Measurements from ENCODE around the gene TPRN. TPM values are rescaled to one million over a fixed set of nuclear protein-coding genes. Genes with fewer than 3 reads are reported as not detected.

Gene TPRN
- polyA plus RNA-seq, 4 donors, result 12.9 to 18.6 (median 14.1) TPM

- DNase-seq (ENCODE audit: low read depth in 4 of 4, low spot score in 3 of 4), result peak; percentile 67 to 81 (median 72)
Observed at GRCh38 chr9:137236238-137236935, 35.8 kb upstream of the TPRN start.

DNA sequence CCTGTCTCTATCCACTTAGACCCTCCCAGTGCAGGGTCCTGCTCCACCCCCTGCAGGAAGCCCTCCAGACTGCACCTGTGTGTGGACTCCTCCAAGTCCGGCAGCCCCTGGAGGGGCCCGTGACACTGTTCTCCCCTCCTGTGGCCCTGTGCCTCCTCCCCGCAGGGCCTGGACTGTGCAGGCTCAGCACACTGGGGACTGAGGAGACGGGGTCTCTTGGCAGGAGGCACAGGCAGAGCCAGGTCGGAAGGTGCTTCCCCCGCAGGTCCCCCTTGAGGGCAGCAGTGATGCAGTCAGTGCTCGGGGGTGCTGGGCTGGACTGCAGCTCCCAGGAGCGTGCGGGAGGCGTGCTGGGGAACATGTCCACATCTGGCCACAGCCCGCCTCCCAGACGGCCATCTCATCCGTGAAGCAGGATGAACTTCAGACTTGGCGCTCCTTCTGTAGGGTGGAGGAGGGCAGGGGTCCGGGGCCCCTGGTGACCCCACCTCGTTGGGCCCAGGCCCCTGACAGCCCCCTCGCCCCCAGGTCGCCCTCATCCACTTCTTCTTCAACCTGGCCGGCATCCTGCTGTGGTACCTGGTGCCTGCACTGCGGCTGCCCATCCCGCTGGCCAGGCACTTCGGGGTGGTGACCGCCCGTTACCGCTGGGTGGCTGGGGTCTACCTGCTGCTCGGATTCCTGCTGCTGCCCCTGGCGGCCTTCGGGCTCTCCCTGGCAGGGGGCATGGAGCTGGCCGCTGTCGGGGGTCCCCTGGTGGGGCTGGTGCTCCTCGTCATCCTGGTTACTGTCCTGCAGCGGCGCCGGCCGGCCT, 35.1 kb upstream of the TPRN start:
- no peak for DNase-seq (ENCODE audit: low read depth in 4 of 4, low spot score in 3 of 4)

DNA sequence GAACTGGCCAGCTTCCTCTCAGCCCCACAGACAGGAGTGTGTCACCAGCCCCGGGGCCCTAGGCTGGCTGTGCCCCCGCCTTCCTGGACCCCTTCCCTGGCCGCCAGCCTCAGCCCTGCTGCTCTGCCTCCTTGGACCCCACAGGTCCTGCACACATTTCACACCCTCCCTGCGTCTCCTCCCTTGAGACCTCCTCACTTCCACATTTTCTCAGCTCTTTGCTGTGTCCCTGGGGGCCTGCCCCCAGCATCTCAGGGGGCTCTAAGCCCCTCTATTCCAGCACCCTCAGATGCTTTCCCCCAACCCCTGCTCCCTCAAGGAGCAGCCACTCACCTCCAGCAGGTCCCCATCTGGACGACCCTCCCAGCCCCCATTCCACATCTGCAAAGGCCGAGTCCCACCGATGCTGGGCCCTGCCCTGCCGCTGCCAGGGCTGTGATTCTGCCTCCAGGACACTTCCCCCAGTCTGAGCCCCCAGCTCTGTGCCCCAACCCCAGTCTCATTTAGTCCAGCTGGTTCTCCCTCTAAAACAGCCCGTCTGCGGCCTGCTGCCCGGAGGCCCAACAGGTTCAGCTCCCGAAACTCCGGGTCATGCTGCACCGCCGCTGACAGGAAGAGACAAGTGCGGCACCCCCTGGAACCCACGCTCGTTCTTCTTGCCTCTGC, 34.4 kb upstream of the TPRN start:
- no peak for DNase-seq (ENCODE audit: low read depth in 4 of 4, low spot score in 3 of 4)

DNA sequence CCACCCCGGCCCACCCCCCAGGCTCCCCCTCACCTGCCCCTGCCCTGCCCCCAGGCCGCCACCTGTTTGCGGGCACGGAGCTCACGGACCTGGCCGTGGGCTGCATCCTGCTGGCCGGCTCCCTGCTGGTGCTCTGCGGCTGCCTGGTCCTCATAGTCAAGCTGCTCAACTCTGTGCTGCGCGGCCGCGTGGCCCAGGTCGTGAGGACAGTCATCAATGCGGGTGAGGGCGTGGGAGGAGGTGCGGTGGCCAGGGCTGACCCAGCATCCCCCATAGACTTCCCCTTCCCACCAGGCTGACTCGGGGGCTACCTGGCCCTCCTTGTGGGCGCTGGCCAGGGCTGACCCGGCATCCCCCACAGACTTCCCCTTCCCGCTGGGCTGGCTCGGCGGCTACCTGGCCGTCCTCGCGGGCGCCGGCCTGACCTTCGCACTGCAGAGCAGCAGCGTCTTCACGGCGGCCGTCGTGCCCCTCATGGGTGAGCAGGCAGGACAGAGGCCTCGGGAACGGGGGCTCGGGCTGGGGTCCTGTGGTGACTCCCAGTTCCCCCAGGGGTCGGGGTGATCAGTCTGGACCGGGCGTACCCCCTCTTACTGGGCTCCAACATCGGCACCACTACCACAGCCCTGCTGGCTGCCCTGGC, 33.6 kb upstream of the TPRN start:
- no peak for DNase-seq (ENCODE audit: low read depth in 4 of 4, low spot score in 3 of 4)

DNA sequence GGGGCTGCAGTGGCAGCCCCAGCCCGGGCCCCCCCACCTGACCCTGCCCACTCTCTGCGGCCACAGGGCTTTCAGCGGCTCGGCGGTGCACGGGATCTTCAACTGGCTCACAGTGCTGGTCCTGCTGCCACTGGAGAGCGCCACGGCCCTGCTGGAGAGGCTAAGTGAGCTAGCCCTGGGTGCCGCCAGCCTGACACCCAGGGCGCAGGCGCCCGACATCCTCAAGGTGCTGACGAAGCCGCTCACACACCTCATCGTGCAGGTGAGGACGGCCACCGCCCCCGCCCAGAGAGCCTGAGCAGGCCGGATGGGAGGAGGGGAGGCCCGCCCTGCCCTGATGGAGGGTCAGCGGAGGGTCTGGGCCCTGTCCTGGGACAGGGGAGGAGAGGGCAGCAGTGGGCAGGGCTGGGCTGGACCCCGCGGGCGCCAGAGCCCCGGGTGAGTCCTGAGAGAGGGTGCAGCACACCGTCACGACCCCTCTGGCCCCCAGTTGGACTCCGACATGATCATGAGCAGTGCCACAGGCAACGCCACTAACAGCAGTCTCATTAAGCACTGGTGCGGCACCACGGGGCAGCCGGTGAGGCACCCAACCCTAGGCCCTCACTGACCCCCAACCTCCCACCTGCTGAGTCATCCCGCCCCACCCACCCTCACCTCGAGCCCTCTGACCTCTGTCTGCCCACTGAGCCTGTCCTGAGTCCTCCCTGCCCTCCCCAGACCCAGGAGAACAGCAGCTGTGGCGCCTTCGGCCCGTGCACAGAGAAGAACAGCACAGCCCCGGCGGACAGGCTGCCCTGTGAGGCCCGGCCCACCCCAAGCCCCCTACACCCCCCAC, 32.8 kb upstream of the TPRN start:
- no peak for DNase-seq (ENCODE audit: low read depth in 4 of 4, low spot score in 3 of 4)

- no peak for DNase-seq (ENCODE audit: low read depth in 4 of 4, low spot score in 3 of 4)
Observed at GRCh38 chr9:137232510-137232909, 32.0 kb upstream of the TPRN start.

DNA sequence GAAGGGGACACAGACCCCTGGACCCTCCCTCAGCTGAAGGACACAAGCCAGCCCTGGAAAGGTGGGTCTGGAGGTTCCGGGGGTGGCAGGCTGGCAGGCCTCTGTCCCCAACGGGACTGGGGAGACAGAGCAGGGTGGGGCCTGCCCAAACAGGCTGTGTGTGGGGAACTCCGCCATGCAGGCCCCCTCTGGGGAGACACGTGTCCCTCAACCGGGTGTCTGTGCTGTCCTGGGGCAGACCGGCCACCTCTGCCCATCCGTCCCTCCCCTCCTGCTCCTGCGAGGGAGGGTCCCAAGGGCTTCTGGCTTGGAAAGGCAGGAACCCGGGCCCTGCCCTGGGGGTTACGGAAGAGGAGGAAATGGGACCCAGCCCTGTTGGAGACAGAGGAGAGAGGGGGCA, 31.6 kb upstream of the TPRN start:
- no peak for DNase-seq (ENCODE audit: low read depth in 4 of 4, low spot score in 3 of 4)

DNA sequence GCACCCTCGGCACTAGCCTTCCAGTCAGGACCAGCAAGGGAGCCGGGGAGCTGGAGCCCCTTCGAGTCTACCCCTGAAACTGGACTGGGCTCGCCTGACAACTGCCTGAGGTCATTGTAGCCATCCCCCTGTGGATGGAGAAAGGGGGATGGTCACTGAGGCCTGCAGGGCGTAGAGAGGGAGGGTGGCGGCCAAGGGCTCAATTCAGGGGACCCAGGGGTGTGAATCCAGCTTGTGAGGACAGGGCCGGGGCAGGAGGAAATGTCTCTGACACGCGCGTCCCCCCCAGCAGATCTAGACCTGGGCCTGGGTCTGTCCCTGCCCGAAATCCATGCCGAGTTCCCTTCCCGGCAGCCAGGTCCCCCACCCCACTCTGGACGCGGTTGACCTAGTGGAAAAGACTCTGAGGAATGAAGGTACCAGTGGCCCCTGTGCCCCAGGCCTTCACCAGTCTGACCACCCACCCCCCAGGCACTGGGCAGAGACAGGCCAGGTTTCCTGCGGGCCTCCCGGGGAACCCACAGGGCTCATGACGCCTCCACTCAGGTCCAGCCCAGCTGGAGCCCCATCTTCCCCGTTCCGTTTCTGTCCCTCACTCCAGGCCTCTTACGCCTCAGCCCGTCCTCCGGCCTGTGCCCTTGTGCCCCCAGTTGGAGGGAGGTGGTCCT, 31.0 kb upstream of the TPRN start:
- no peak for DNase-seq (ENCODE audit: low read depth in 4 of 4, low spot score in 3 of 4)

- no peak for DNase-seq (ENCODE audit: low read depth in 4 of 4, low spot score in 3 of 4)
Observed at GRCh38 chr9:137230705-137231371, 30.3 kb upstream of the TPRN start, which contains the start of gene SLC34A3. Gene SLC34A3 (plus strand): TSS chr9:137230901. CDS start chr9:137231703, 802 bp downstream.

DNA sequence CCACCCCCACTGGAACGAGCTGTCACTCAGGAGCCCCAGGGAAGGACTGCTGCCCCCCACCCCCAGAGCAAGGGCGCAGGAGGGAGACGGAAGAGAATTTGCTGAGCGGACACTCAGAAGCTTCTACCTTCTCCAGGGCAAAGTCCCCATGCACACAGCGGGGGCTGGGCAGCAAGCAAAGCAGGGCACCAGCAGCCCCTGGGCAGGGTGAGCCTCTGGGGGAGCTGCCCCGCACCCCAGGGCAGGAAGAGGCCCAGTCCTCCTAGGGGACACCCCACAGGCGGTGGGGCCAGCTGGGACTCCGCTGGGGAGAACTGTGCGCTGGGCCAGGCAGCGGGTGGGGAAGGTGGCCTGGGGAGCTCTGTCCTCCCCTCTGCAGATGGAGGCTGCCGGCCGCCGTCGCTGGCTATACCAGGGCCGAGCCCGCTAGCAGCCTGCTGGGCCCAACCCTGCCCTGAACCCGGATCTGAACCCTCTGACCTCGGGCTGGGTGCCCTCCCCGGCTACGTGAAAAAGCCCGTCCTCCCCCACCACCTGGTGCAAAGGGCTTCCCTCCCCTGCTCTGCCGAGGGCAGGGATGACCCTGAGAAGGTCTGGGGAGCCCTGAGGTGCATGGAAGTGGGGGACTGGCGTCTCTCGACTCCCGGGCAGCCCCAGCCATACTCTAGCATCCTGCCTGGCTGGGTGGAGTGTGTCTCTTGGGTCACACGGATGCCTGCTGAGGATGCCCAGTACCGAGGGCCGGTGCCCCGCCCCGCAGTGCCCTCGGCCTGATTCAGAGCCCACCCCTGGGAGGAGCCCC, 29.6 kb upstream of the TPRN start:
- DNase-seq (ENCODE audit: low read depth in 4 of 4, low spot score in 3 of 4), result no peak

DNA sequence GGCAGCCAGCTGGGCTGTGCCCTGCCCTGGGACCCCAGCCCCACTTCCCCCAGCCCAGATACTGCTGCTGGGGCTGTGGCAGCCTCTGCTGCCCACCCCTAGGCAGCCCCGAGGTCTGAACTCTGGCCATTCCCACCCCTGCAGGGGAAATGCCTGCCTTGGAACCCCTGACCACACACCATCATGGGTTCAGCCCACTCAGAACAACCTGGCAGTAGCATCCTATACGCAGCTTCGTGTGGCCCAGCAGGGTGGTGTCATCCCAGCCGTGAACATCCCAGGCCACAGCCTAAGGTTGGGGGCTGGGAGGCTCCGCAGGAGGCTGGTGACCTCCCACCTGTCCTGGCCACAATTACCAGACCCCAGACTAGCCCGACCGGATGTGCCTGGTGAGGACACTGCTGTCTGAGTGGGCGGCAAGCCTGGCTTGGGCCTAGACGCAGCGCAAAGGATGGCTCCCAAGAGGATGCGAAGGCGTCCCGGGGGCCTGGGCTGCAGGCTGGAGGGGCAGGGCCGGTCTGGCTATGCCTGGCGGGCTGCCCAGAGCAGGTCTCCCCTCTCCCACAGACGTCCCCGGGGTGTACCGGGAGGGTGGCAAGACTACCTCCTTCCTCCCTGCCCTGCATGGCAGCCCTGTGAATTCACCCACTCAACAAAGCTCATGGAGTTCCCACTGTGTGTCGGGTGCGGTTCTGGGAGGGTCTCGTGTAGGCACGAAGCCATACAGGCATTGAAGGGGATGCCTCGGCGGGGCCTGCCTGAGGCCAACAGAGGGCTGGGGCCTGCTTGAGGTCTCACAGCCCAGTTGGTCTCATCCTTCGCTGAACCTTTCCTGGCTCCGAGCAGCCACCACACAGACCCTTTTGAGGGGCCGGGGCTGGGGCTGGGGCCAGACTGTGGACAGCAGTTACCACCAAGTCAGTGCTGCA, 28.7 kb upstream of the TPRN start:
- no peak for DNase-seq (ENCODE audit: low read depth in 4 of 4, low spot score in 3 of 4)

GRCh38 chr9:137228506-137228967, 28.0 kb upstream of the TPRN start:
- DNase-seq (ENCODE audit: low read depth in 4 of 4, low spot score in 3 of 4), result no peak

DNA sequence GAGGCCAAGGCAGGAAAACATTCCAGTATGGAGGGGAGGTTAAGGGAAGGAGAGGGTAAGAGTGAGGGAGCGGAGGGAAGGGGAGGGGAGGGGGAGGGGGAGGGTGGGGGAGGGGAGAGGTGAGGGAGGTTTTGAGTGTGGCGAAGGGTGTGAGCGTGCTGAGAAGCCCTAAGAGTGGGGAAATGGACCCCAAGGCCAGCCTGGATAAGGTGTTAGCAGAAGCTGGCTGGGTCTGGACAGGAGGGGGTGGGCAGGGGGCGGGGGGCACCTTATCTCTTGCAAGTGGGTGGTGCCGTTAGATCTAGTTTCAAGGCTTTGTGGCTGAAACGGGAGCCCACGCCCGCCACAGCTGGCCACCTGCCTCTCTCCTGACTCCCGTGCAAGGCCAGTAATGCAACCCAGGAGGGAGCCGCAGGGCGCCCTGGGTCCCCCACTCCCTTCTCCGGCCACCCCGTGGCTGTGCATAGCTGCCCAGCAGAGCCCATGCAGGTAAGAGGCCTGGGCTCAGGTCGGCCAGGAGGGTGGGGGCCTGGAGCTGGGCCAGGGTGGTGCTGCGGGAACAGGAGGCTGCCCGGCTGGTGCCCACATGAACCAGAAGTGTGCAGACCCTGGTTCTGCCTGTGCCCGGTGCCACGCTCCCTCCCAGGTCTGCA, 27.4 kb upstream of the TPRN start:
- no peak for DNase-seq (ENCODE audit: low read depth in 4 of 4, low spot score in 3 of 4)

DNA sequence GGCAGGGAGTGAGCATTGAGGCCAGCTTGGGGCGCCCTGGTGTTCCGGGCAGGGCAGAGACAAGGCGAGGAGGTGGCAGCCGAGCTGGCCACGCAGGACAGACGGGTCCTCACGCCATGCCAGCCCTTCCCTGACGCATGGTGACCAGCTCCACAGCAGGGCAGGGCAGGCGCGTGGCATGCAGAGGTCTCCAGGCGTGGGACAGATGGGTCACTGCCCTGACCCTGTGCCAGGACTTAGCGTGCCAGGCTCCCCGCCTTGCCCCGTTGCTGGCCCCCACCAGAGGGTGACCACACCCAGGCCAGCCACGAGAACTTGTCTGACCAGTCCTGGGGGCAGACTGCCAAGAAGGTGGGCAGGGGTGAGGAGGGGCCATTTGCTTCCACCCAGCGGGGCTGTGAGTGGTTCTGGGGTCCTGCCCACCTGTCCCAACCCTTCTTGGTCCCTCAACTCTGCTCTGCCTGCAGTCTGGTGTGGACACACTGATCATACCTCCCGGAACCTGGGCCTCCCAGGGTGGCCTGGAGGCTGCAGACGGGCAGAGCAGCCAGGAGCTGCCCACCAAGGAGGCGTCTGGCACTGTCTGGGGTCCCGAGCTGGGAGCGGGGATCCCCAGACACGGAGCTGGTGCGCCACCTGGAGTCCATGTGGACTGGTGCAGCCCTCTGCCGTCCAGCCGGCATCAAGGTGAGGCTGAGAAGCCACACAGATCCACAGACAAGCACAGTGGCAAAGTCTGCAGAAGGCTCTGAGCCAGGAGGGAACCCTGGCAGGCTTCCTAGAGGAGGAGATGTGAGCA, 26.7 kb upstream of the TPRN start, which contains the start of gene RNF224:
RNF224 (plus strand) TSS at position 449 of the 799 bp plus-strand sequence. CDS start 834 bp downstream, outside the sequence.
- peak in 1 of 4 donors; percentile 49 for DNase-seq (ENCODE audit: low read depth in 4 of 4, low spot score in 3 of 4)

DNA sequence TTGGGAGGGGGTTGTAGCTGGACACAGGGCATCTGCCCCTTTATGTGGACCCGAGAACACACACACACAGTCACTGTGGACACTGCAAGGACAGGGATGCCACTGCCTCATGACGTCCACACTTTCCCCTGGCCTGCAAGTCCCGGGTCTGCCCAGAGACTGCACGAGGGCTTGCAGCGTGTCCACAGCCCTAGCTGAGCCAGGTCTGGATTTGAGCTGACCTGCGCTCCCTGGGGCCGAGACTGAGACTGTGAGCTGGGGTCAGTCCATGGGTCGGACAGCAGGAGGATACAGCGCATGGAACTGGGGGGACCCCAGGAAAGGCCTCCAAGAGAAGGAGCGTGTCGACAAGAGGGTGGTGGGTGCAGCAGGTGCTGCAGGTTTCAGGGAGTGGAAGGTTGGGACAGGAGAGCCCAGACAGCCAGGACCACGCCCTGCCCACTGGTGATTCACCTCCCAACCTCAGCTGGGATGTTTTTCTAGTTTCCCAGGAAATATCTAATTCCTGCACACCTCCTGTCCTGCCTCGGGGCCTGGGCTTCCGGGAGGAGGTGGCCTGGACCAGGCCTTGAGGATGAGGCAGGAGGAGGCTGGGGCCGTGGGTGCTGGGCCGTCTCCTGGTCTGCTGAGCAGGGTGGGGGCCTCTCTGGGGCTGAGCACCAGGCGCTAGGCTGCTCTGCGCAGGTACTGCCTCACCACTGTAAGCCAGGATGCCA, 26.0 kb upstream of the TPRN start:
- DNase-seq (ENCODE audit: low read depth in 4 of 4, low spot score in 3 of 4), result no peak

Data from right renal pelvis (tissue), 4 donors.